NT2/D1 (cell line): ENCODE results near the gene PIKFYVE.

Experiments
- SUZ12 ChIP-seq: IDR thresholded peaks from 2 replicates; pipeline ENCODE4 v1.6.1; 2011; ENCODE audit not compliant: insufficient read length, insufficient read depth; ENCODE audit errors: extremely low read depth
- ZNF274 ChIP-seq: IDR thresholded peaks from 2 replicates; pipeline ENCODE4 v1.6.1; 2011; ENCODE audit warnings: mild to moderate bottlenecking, low read depth, low read length

- TF ChIP-seq ZNF274 (no peak), SUZ12 (no peak)
These were observed 84.6 kb downstream of the PIKFYVE start for GRCh38 chr2:208350610-208351009.
